Measurements from ENCODE around the gene DUSP7.

Gene DUSP7

DNA sequence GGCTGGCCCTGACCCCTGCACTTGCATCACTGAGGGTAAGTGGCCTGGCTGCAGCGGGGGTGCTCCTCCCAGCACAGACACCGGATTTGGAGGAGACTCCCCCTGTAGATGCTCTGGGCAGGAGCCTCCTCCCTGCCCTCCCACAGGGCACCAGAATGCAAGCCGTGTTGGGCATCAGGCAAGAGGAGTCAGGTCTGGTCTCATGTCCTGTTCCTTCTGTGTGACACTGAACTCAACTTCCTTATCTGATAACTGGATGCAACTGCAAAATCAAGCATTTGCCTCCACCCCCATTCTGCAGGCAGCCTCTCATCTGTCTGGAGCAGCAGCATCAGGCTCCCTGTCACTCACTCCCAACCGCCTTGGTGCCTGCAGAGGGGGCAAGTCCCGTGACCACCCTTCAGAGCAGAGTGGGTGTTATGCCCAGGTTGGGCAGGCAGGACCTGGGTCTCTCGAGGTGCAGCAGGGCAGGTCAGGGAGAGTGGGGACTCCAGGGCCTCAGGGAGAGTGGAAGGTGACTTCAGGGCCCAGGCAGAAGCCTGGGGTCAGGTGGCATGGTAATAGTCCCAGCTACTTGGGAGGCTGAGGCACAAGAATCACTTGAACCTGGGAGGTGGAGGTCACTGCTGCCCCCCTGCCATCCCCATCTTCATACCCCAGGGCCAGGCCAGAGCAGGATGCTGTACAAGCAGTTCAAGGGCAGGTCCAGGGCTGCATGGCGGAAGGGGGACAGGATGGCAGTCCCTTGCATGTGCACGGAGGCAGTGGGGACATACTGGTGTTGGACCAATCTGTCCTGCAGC, 50.2 kb downstream of the DUSP7 start:
- no peak overlapping the region for H3K4me3 ChIP-seq (ENCODE audit: low read length)
- H3K36me3 ChIP-seq (ENCODE audit: control insufficient read depth, low read length): no peaks in the 10 kb centered on the region
- no peaks in the 10 kb centered on the region for H3K9me2 ChIP-seq (replicated peaks; ENCODE audit: control insufficient read depth, low read length)
- H3K4me2 ChIP-seq (ENCODE audit: low read length): no peak overlapping the region
- no peaks in the 10 kb centered on the region for H4K20me1 ChIP-seq (ENCODE audit: control insufficient read depth, insufficient read depth, low read depth, low read length)
- no peak overlapping the region for H3K27ac ChIP-seq (ENCODE audit: low read depth, low read length)
- no peaks in the 10 kb centered on the region for H3F3A ChIP-seq (ENCODE audit: control insufficient read depth, insufficient read depth)
- TF ChIP-seq EZH2phosphoT487 (IDR thresholded peaks at IDR 0.05; ENCODE audit: borderline replicate concordance, low read length) (no peak), CTCF (IDR thresholded peaks at IDR 0.05; ENCODE audit: low read depth, low read length, poor library complexity, severe bottlenecking) (no peak)
- H3K9me3 ChIP-seq (ENCODE audit: control insufficient read depth, insufficient read depth, low read length): no peaks in the 10 kb centered on the region
- peaks cover 13% of the 10 kb centered on the region for H3K27me3 ChIP-seq (ENCODE audit: control insufficient read depth, low read length)
- H3K4me1 ChIP-seq (ENCODE audit: control insufficient read depth, low read length): peaks cover 9% of the 10 kb centered on the region
- H3K79me2 ChIP-seq (ENCODE audit: control insufficient read depth, low read length): no peaks in the 10 kb centered on the region

DNA sequence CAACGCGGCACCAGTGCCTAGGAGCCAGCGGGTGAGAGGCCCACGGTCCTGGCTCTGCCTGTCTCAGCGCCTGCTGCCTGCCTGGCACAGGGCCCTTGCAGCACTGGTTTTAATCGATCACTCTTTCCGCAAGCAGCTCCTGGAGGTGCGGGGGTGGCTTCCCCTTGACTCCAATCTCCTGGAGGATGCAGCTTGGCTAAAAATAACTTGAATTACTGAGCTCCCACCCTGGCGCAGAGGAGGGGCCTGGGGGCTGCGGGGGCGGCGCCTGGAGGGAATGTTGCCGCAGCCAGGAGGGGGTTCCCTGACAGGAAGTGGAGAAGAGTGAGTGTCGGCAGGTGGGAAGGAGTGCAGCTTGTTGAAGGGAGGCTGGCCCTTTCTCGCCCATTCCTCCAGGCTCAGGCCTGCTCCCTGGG, 50.8 kb downstream of the DUSP7 start:
- no peaks in the 10 kb centered on the region for H3K36me3 ChIP-seq (ENCODE audit: control insufficient read depth, low read length)

DNA sequence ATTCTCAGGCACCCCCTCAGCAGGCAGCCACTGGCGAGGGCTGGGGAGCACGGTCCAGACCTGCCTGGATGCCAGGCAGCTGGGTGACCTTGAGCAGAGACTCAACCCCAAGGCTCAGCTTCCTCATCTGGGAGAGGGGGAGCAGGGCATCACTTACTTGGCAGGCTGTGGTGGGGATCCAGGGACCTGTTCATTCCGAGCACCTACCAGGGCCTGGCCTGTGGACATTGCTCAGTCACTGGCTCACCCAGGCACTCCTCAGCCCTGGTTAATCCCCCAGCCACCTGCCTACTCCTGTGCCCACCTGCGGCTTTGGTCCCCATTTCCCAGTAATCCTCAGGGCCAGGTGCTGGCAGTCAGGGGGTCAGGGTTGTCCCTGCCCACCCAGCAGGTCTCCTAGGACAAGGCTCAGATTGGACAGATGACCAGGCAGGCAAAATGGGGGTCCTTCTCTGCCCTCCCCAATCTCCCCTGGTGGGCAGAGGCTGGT, 51.4 kb downstream of the DUSP7 start:
- no peaks in the 10 kb centered on the region for H3K9me2 ChIP-seq (replicated peaks; ENCODE audit: control insufficient read depth, low read length)
- H3K27ac ChIP-seq (ENCODE audit: low read depth, low read length): no peak overlapping the region
- peaks cover 13% of the 10 kb centered on the region for H3K27me3 ChIP-seq (ENCODE audit: control insufficient read depth, low read length)
- TF ChIP-seq CTCF (IDR thresholded peaks at IDR 0.05; ENCODE audit: low read depth, low read length, poor library complexity, severe bottlenecking): no peak
- no peak for TF ChIP-seq EZH2phosphoT487 (IDR thresholded peaks at IDR 0.05; ENCODE audit: borderline replicate concordance, low read length)
- H3K4me2 ChIP-seq (ENCODE audit: low read length): no peak overlapping the region
- no peaks in the 10 kb centered on the region for H3K36me3 ChIP-seq (ENCODE audit: control insufficient read depth, low read length)
- H3F3A ChIP-seq (ENCODE audit: control insufficient read depth, insufficient read depth): no peaks in the 10 kb centered on the region
- H3K4me3 ChIP-seq (ENCODE audit: low read length): no peak overlapping the region
- H4K20me1 ChIP-seq (ENCODE audit: control insufficient read depth, insufficient read depth, low read depth, low read length): no peaks in the 10 kb centered on the region
- peaks cover 10% of the 10 kb centered on the region for H3K4me1 ChIP-seq (ENCODE audit: control insufficient read depth, low read length)
- no peaks in the 10 kb centered on the region for H3K79me2 ChIP-seq (ENCODE audit: control insufficient read depth, low read length)
- H3K9me3 ChIP-seq (ENCODE audit: control insufficient read depth, insufficient read depth, low read length): no peaks in the 10 kb centered on the region

More for the DNA sequence above, 50.8 kb downstream of the DUSP7 start:
- H3K4me2 ChIP-seq (ENCODE audit: low read length): no peak overlapping the region
- TF ChIP-seq EZH2phosphoT487 (IDR thresholded peaks at IDR 0.05; ENCODE audit: borderline replicate concordance, low read length) (no peak), CTCF (IDR thresholded peaks at IDR 0.05; ENCODE audit: low read depth, low read length, poor library complexity, severe bottlenecking) (no peak)
- H3K9me3 ChIP-seq (ENCODE audit: control insufficient read depth, insufficient read depth, low read length): no peaks in the 10 kb centered on the region
- no peak overlapping the region for H3K27ac ChIP-seq (ENCODE audit: low read depth, low read length)
- H4K20me1 ChIP-seq (ENCODE audit: control insufficient read depth, insufficient read depth, low read depth, low read length): no peaks in the 10 kb centered on the region
- H3K4me3 ChIP-seq (ENCODE audit: low read length): no peak overlapping the region
- H3F3A ChIP-seq (ENCODE audit: control insufficient read depth, insufficient read depth): no peaks in the 10 kb centered on the region
- peaks cover 10% of the 10 kb centered on the region for H3K4me1 ChIP-seq (ENCODE audit: control insufficient read depth, low read length)
- peaks cover 13% of the 10 kb centered on the region for H3K27me3 ChIP-seq (ENCODE audit: control insufficient read depth, low read length)
- no peaks in the 10 kb centered on the region for H3K9me2 ChIP-seq (replicated peaks; ENCODE audit: control insufficient read depth, low read length)
- no peaks in the 10 kb centered on the region for H3K79me2 ChIP-seq (ENCODE audit: control insufficient read depth, low read length)
